Stimulated activated CD4-positive, alpha-beta T cell treated with anti-CD3 and anti-CD28 coated beads, TNF-alpha, amount 100 ng/mL, for 48 hours (primary cell): ENCODE measurements around the gene MYBPHL.

Experiments used
- DNase-seq, 3 donors: peaks; one replicate each; pipeline ENCODE4 v3.0.0-alpha.2; 2020; ENCODE audit warnings: low read depth in 3 of 3

Gene MYBPHL, protein sequence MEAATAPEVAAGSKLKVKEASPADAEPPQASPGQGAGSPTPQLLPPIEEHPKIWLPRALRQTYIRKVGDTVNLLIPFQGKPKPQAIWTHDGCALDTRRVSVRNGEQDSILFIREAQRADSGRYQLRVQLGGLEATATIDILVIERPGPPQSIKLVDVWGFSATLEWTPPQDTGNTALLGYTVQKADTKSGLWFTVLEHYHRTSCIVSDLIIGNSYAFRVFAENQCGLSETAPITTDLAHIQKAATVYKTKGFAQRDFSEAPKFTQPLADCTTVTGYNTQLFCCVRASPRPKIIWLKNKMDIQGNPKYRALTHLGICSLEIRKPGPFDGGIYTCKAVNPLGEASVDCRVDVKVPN

GRCh38 chr1:109306832-109307273, at the start of gene MYBPHL:
Gene MYBPHL (minus strand): TSS chr1:109307011. CDS start chr1:109306991, 20 bp downstream.
- DNase-seq: no peak

GRCh38 chr1:109356505-109356904, 49.7 kb upstream of the MYBPHL start:
- no peak for DNase-seq

DNA sequence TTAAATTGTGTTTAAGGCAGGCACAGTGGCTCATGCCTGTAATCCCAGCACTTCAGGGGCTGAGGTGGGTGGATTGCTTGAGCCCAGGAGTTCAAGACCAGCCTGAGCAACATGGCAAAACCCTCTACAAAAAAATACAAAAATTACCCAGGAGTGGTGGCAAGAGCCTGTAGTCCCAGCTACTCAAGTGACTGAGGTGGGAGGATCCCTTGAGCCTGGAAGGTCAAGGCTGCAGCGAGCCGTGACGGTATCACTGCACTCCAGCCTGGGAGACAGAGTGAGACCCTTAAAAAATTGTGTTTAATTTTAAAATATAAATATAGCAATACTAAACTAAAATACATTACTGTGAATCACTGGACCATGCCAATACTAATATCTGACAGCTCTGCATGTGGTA, 48.1 kb upstream of the MYBPHL start:
- no peak for DNase-seq

- no peak for DNase-seq
These were observed 44.6 kb upstream of the MYBPHL start for GRCh38 chr1:109351457-109351856.

DNA sequence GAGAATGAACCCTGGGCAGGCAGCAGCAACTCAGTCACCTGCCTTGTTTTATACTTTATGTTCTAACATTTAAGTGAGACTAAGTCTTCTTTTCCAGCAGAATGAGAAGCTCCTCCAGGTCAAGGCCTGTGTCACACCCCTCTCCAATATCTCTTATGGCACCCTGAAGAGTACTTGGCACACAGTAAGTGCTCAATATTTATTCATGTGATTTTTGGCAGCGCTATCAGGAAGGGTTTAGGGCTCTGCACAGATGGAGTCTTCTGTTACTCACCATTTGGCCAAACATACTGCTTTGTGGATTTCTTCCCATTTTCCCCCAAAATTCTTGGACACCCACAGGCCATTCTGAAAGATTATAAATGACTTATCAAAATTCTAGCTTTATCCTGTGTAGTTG, 43.8 kb upstream of the MYBPHL start:
- no peak for DNase-seq

GRCh38 chr1:109350182-109350581, 43.4 kb upstream of the MYBPHL start:
- DNase-seq: no peak

DNA sequence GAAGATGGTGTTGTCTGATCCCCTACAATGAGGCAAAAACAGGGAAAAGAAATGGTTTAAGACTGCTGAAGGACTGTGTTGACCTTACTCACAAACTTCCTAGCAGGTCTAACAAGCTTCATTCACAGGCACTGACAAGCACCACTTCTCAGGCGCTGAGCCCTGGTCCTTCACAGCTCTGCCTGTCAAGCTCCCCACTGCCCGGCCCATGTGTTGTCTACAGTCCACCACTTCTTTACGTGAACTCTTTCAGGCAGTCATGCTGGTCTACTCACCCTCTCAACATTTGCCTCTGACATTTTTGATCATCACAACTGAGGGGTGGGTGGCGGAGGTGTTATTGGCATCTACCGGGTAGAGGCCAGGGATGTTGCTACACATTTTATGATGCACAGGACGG, 40.7 kb upstream of the MYBPHL start:
- no peak for DNase-seq

DNA sequence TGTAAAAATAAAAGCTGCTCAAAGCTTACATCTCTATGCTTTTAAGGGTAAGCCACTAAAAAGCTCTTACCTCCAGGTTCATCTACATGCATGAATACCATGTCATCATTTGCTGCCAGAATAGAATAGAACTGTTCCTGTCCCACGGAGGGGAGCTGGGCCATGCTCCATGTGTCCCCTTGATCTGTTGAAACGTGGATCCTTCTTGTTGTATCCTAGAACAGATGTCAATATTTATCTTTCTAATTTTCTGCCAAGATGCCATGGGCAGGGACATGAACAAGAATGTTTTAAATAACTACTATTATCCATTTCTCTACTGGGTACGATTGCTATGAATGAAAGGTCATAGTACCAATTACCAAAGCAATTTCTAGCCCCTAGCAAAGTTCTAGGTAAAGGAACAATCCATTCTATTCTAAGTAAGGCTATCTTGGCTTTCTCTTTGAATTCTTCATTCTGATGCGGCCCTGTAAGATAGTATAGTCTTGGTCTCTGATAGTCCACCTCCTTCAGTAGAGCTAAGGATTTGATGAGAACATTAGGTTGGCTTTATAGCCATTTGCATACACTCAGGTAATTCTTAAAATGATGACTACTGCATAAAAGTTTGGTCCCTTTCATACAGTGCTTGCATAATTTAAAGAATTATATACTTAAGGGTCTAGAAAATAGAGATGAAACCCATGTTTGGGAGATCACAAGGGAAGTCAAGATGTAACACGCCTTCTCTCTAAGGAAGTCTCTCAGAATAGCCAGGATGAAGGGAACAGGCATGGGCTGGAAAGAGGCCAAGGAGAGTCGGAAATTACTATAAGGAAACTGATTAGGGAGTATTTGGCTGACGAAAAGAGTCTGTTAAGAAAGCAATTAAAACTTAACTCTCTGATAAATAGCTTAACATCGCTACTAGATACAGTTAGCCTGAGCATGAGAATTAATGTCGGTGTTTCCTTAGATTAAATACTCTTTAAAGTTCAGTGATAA, 35.4 kb upstream of the MYBPHL start:
- DNase-seq: no peak

- DNase-seq: no peak
These were observed 31.8 kb upstream of the MYBPHL start for GRCh38 chr1:109338608-109339007.

- no peak for DNase-seq
These were observed 31.3 kb upstream of the MYBPHL start for GRCh38 chr1:109338091-109338490.

- DNase-seq: no peak
These were observed 28.3 kb upstream of the MYBPHL start for GRCh38 chr1:109335091-109335490.

DNA sequence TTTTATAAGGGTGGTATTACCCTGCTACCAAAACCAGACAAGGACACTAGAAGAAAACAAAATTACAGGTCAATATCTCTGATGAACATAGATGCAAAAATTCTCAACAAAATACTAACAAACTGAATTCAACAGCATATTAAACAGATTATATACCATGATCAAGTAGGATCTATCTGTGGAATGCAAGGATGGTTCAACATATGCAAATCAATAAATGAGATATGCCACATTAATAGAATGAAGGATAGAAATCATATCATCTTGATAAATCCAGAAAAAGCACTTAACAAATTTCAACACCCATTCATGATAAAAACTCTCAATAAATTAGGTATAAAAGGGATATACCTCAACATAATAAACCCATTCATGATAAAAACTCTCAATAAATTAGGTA, 24.3 kb upstream of the MYBPHL start:
- no peak for DNase-seq

DNA sequence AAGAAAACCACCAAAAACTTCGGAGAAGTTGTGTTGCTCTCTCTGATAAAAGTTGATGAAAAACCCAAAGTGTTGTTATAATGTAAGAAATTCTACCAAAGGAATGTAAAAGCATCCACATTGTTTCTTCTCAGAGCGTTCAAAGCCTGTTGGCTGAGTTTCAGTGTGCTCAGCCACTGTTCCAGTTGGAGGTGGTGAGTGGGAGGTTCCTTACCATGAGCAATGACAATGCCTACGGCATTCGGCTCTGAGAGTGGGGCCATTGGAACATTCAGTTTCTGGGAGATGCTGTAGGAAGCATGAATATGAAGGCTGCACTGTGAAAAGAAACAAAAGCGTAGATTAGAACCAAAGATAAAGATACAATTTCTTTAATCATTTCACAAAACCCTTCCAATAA, 20.5 kb upstream of the MYBPHL start:
- no peak for DNase-seq

DNA sequence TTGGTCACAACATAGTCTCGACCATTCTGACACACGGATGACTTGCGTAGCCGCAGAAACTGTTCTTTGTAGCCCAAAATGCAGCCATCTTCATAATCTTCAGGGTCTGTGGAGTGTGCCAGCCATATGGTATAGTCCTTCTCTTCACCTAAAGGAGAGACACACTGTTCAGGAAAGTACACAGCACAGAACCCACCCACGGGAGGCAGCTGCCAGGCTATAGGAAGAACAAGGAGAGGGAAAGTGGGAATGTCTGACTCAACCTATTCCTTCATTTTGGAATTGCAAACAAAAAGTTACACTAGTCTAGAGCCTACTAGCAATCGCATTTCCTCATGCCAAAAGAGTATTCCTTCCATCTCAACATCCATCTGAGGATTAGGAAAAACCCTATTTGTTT, 16.2 kb upstream of the MYBPHL start:
- no peak for DNase-seq

DNA sequence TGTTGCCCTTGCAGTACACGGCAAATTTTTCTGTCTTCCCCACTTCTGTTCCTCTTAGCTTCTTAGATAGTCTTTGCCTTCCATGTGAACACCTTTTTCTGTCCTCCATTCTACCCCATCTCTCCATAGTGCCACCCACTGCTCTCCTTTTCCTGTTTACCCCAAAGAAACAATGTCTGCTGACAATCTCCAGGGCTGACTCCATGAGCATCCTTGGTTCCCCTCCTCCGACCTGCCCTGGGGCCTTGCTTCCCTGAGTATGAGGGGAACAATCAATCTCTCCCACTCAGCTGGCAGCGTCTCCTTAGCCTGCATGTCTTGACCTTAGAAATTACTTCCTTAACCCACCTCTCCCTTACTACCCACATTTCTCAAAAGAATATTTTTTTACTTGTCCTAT, 12.3 kb upstream of the MYBPHL start:
- DNase-seq: no peak

DNA sequence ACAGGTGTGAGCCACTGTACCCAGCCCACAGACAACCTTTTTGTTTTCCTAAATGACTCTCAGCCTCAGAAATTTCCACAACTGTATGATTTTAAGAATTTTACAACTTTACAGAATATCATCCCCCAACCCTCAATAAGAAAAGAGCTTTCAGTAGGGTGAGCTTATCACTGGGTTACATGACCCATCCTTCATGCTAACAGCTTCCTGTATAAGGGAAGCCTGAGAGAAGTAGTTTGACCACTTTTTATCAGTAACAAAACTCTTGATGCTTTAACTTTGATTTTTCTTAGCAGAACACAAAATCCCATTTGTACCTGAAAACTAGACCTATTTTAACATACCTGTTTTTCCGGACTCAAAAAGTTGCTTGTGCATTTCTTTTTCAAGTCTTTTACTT, 9.7 kb upstream of the MYBPHL start:
- DNase-seq: no peak

GRCh38 chr1:109315288-109315687, 8.5 kb upstream of the MYBPHL start:
- no peak for DNase-seq

GRCh38 chr1:109314795-109315194, 8.0 kb upstream of the MYBPHL start:
- DNase-seq: no peak

- no peak for DNase-seq
These were observed 6.4 kb upstream of the MYBPHL start for GRCh38 chr1:109312978-109313775.

GRCh38 chr1:109312246-109312645, 5.4 kb upstream of the MYBPHL start:
- DNase-seq: no peak

- DNase-seq: no peak
These were observed 2.5 kb upstream of the MYBPHL start for GRCh38 chr1:109309347-109309746.
